WTC11 (cell line): ENCODE results near the gene ADAM12. TPM values are rescaled to one million over a fixed set of nuclear protein-coding genes. Genes with fewer than 3 reads are reported as not detected.

Experiments used
- ATAC-seq: fragments of 200-7000 bp; cut with Tn5 transposase; 2 replicates; pipeline ENCODE4 v1.10.0; 2021; ENCODE audit warnings: mild to moderate bottlenecking, moderate library complexity
- CTCF ChIA-PET: fragments of 300-600 bp; sonication (Branson Sonifier 250); formaldehyde crosslinking; loops from one replicate; lab custom pipeline; 2021; ENCODE audit warnings: antibody characterized with exemption; lab: Charles Lee
- POLR2A ChIA-PET: fragments of 350-600 bp; sonication (Branson Sonifier 250); formaldehyde crosslinking; loops from one replicate; lab custom pipeline; 2021; ENCODE audit warnings: antibody characterized with exemption; lab: Charles Lee
- DNase-seq: peaks from one replicate; pipeline ENCODE4 v3.0.0; 2021; ENCODE audit warnings: low spot score
- H3K27ac Mint-ChIP-seq: 2 replicates; pipeline ENCODE4 v1.8.0; 2021; ENCODE audit warnings: mixed read lengths
- H3K27me3 Mint-ChIP-seq: 2 replicates; pipeline ENCODE4 v1.8.0; 2021; ENCODE audit warnings: low read depth, mild to moderate bottlenecking, moderate library complexity, mixed read lengths
- H3K36me3 Mint-ChIP-seq: 2 replicates; pipeline ENCODE4 v1.8.0; 2021; ENCODE audit warnings: mixed read lengths
- H3K4me1 Mint-ChIP-seq: 2 replicates; pipeline ENCODE4 v1.8.0; 2022; ENCODE audit warnings: mixed read lengths
- H3K4me3 Mint-ChIP-seq: 2 replicates; pipeline ENCODE4 v1.8.0; 2021; ENCODE audit warnings: mild to moderate bottlenecking, moderate library complexity, mixed read lengths
- H3K9me3 Mint-ChIP-seq: 2 replicates; pipeline ENCODE4 v1.8.0; 2021; ENCODE audit warnings: mixed read lengths
- AFF4 ChIP-seq: sonication (generic); formaldehyde crosslinking; IDR thresholded peaks from 2 replicates; pipeline ENCODE4 v1.8.1; 2023; ENCODE audit warnings: mild to moderate bottlenecking, missing genetic modification reagents, borderline replicate concordance
- ATF1 ChIP-seq: sonication (generic); formaldehyde crosslinking; IDR thresholded peaks from 2 replicates; pipeline ENCODE4 v1.8.1; 2023; ENCODE audit warnings: mild to moderate bottlenecking, moderate library complexity, missing genetic modification reagents
- ATF6 ChIP-seq: sonication (generic); formaldehyde crosslinking; IDR thresholded peaks from 2 replicates; pipeline ENCODE4 v1.8.1; 2023; ENCODE audit warnings: mild to moderate bottlenecking, missing genetic modification reagents
- CDX4 ChIP-seq: fragments of 250-450 bp; sonication (Bioruptor Pico); IDR thresholded peaks from 2 replicates; pipeline ENCODE4 v1.9.0; 2021; ENCODE audit warnings: moderate library complexity, mild to moderate bottlenecking, inconsistent platforms, borderline replicate concordance
- E2F1 ChIP-seq: sonication (generic); formaldehyde crosslinking; IDR thresholded peaks from 2 replicates; pipeline ENCODE4 v1.8.0; 2022; ENCODE audit warnings: mild to moderate bottlenecking, missing genetic modification reagents
- ELF4 ChIP-seq: sonication (generic); formaldehyde crosslinking; IDR thresholded peaks from 2 replicates; pipeline ENCODE4 v1.8.1; 2022; ENCODE audit warnings: low read depth, mild to moderate bottlenecking, moderate library complexity, missing genetic modification reagents
- ERG ChIP-seq: fragments of 250-450 bp; sonication (Bioruptor Pico); IDR thresholded peaks from 2 replicates; pipeline ENCODE4 v1.8.0; 2021; ENCODE audit warnings: mild to moderate bottlenecking
- ETV6 ChIP-seq: sonication (generic); formaldehyde crosslinking; IDR thresholded peaks from 2 replicates; pipeline ENCODE4 v1.8.1; 2022; ENCODE audit warnings: mild to moderate bottlenecking, missing genetic modification reagents
- FOXJ3 ChIP-seq: sonication (generic); formaldehyde crosslinking; IDR thresholded peaks from 2 replicates; pipeline ENCODE4 v1.9.0; 2021; ENCODE audit warnings: missing genetic modification reagents, mild to moderate bottlenecking, borderline replicate concordance
- FOXK1 ChIP-seq: sonication (generic); formaldehyde crosslinking; IDR thresholded peaks from 2 replicates; pipeline ENCODE4 v1.8.0; 2022; ENCODE audit warnings: mild to moderate bottlenecking, moderate library complexity, missing genetic modification reagents
- JAZF1 ChIP-seq: fragments of 250-450 bp; sonication (Bioruptor Pico); IDR thresholded peaks from 2 replicates; pipeline ENCODE4 v1.9.0; 2021; ENCODE audit warnings: moderate library complexity, mild to moderate bottlenecking, inconsistent platforms
- JUN ChIP-seq: sonication (generic); formaldehyde crosslinking; IDR thresholded peaks from 2 replicates; pipeline ENCODE4 v1.8.0; 2023; ENCODE audit warnings: mild to moderate bottlenecking, missing genetic modification reagents
- KAT7 ChIP-seq: sonication (generic); formaldehyde crosslinking; IDR thresholded peaks from 2 replicates; pipeline ENCODE4 v1.8.1; 2023; ENCODE audit warnings: missing genetic modification reagents, mild to moderate bottlenecking, borderline replicate concordance
- MLX ChIP-seq: sonication (generic); formaldehyde crosslinking; IDR thresholded peaks from 2 replicates; pipeline ENCODE4 v1.8.1; 2023; ENCODE audit warnings: mild to moderate bottlenecking, missing genetic modification reagents, moderate library complexity
- MXD4 ChIP-seq: fragments of 250-450 bp; sonication (Bioruptor Pico); IDR thresholded peaks from 2 replicates; pipeline ENCODE4 v1.8.0; 2021; ENCODE audit warnings: mild to moderate bottlenecking, moderate library complexity, borderline replicate concordance
- NFE2L1 ChIP-seq: sonication (generic); formaldehyde crosslinking; IDR thresholded peaks from 2 replicates; pipeline ENCODE4 v1.8.1; 2023; ENCODE audit warnings: missing genetic modification reagents
- RORB ChIP-seq: fragments of 250-450 bp; sonication (Bioruptor Pico); IDR thresholded peaks from 2 replicates; pipeline ENCODE4 v1.9.0; 2021; ENCODE audit warnings: mild to moderate bottlenecking
- SOX15 ChIP-seq: fragments of 250-450 bp; sonication (Bioruptor Pico); IDR thresholded peaks from 2 replicates; pipeline ENCODE4 v1.9.0; 2021; ENCODE audit warnings: mild to moderate bottlenecking
- TP53 ChIP-seq: sonication (generic); formaldehyde crosslinking; IDR thresholded peaks from 2 replicates; pipeline ENCODE4 v1.8.1; 2023; ENCODE audit warnings: mild to moderate bottlenecking, missing genetic modification reagents
- ZNF232 ChIP-seq: sonication (generic); formaldehyde crosslinking; IDR thresholded peaks from 2 replicates; pipeline ENCODE4 v1.8.0; 2022; ENCODE audit warnings: mild to moderate bottlenecking, missing genetic modification reagents
- ZNF317 ChIP-seq: sonication (generic); formaldehyde crosslinking; IDR thresholded peaks from 2 replicates; pipeline ENCODE4 v1.8.1; 2023; ENCODE audit warnings: low read depth, mild to moderate bottlenecking, moderate library complexity, missing genetic modification reagents, borderline replicate concordance
- ZNF671 ChIP-seq: fragments of 250-450 bp; sonication (Bioruptor Pico); IDR thresholded peaks from 2 replicates; pipeline ENCODE4 v1.8.0; 2021; ENCODE audit warnings: mild to moderate bottlenecking
- total RNA-seq: library from RNA; stranded (reverse); gene quantifications from 3 replicates; pipeline ENCODE4 v1.2.3, GENCODE V29; 2021

The ADAM12 gene
- total RNA-seq, 1 experiment from 2014 or later: 0.22 TPM

- H3K36me3 Mint-ChIP-seq: peaks cover 10% of the 10 kb centered on the region; the same call in 1 of the 2 replicates
- peaks cover 3% of the 10 kb centered on the region for H3K27me3 Mint-ChIP-seq
- DNase-seq (peak; percentile 31), ATAC-seq (peak; percentile 36)
- ChIA-PET POLR2A (no interaction called here), CTCF (interaction anchor here (1.1 to 1.8 kb wide), 6 partner anchors 26 to 227 kb away, joined by 3 to 7 read pairs (median 6); no protein-coding TSS in a partner anchor)
- TF ChIP-seq FOXJ3 (CRISPR knock-in tag): no peak
- peaks cover 34% of the 10 kb centered on the region for H3K4me1 Mint-ChIP-seq
- H3K9me3 Mint-ChIP-seq: peaks cover 11% of the 10 kb centered on the region
- H3K4me3 Mint-ChIP-seq: no peak overlapping the region
- H3K27ac Mint-ChIP-seq: no peak overlapping the region
Observed at GRCh38 chr10:126160971-126161630, 227.2 kb downstream of the ADAM12 start.

GRCh38 chr10:126160571-126160970 lies 227.7 kb downstream of the ADAM12 start:
- no peak for TF ChIP-seq ZNF232 (CRISPR knock-in tag)
- no peak for TF ChIP-seq ELF4 (CRISPR knock-in tag)
- no peak for TF ChIP-seq AFF4
- no peak for TF ChIP-seq ZNF317 (CRISPR knock-in tag)
- TF ChIP-seq RORB (CRISPR knock-in tag): no peak
- TF ChIP-seq MXD4 (CRISPR knock-in tag): no peak
- no peak for TF ChIP-seq E2F1 (CRISPR knock-in tag)
- TF ChIP-seq ETV6 (CRISPR knock-in tag): no peak
- no peak for TF ChIP-seq NFE2L1 (CRISPR knock-in tag)
- no peak for TF ChIP-seq ZNF671
- no peak for TF ChIP-seq ATF6 (CRISPR knock-in tag)
- peaks cover 3% of the 10 kb centered on the region for H3K27me3 Mint-ChIP-seq
- ChIA-PET POLR2A (no interaction called here), CTCF (interaction anchor here (0.8 to 1.8 kb wide), 7 partner anchors 9 to 227 kb away, joined by 3 to 7 read pairs (median 6); no protein-coding TSS in a partner anchor)
- peak; percentile 55 for ATAC-seq
- DNase-seq: peak; percentile 30
- H3K4me3 Mint-ChIP-seq: no peak overlapping the region
- H3K9me3 Mint-ChIP-seq: peaks cover 11% of the 10 kb centered on the region
- H3K36me3 Mint-ChIP-seq: peaks cover 10% of the 10 kb centered on the region; the same call in 1 of the 2 replicates
- no peak overlapping the region for H3K27ac Mint-ChIP-seq
- H3K4me1 Mint-ChIP-seq: peaks cover 39% of the 10 kb centered on the region

- POLR2A ChIA-PET: no interaction called here
- CTCF ChIA-PET: no interaction called here
- DNase-seq (no peak), ATAC-seq (no peak)
- Mint-ChIP-seq H3K4me1 (peaks cover 60% of the 10 kb centered on the region), H3K9me3 (peaks cover 11% of the 10 kb centered on the region), H3K36me3 (peaks cover 9% of the 10 kb centered on the region; the same call in 1 of the 2 replicates), H3K27me3 (peaks cover 3% of the 10 kb centered on the region), H3K4me3 (no peak overlapping the region), H3K27ac (no peak overlapping the region)
- TF ChIP-seq FOXK1 (CRISPR knock-in tag): no peak
- TF ChIP-seq SOX15 (CRISPR knock-in tag): no peak
- TF ChIP-seq ATF1 (CRISPR knock-in tag): no peak
- TF ChIP-seq JUN (CRISPR knock-in tag): no peak
- TF ChIP-seq ERG (CRISPR knock-in tag): no peak
- no peak for TF ChIP-seq MLX (CRISPR knock-in tag)
- TF ChIP-seq KAT7: no peak
- TF ChIP-seq CDX4 (CRISPR knock-in tag): no peak
- no peak for TF ChIP-seq TP53
- TF ChIP-seq JAZF1 (CRISPR knock-in tag): no peak
- no peak for TF ChIP-seq ETV6 (CRISPR knock-in tag)
Observed at GRCh38 chr10:126158133-126158892, 230.0 kb downstream of the ADAM12 start.
